Stimulated activated CD8-positive, alpha-beta memory T cell treated with anti-CD3 and anti-CD28 coated beads, Interleukin-7, amount 100 ng/mL, for 1 hour (primary cell): Measurements from ENCODE around the gene ACER3.
"Not testable (repeated sequence)": the region's sequence is repeated elsewhere in the genome, so short reads cannot be mapped to it uniquely, and the experiment has no call there.

Source experiments
- DNase-seq, 2 donors: peaks; one replicate each; pipeline ENCODE4 v3.0.0-alpha.2; 2020; ENCODE audit warnings: low read depth in 2 of 2

ACER3 gene

DNA sequence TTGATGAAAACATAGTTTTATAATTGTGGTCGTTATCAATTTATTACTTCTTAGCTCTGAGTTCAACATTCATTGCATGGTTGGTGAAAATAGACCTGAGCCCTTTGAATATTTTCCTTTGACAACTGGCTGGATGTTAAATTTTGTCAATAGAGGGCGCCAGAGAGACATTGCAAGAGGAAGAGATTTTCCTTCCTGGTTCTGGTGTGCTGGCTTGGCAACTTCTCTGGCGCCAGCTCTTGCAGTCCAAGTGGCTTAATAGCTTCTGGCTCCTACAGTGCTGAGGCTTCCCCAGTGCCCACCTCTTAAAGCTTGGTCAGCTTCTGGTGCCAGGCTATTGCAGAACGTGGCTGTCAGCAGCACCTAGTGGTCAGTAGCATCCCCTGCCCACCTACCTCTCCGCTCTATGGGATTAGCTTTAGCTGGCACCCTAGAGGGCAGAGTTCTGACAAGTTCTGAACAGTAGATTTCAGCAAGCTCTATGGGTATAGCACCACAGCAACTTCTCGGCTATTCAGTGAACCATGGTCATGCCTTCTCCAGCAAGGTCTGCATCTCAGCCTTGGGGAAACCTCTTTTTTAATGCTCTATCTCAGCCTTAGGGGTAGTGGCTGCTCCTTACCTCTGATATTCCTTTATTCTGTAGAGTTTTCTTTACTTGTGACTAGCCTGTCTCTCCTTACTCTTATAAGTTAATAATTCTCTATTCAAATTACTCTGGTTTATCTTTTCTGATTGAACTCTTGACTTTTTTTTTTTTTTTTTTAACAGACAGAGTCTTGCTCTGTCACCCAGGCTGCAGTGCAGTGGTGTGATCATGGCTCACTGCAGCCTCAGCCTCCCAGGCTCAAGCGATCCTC lies 59.4 kb downstream of the ACER3 start:
- DNase-seq = peak in 1 of 2 donors; percentile 23

- DNase-seq = no peak
These were observed 66.4 kb downstream of the ACER3 start for GRCh38 chr11:76927160-76927559.

GRCh38 chr11:76935042-76935441 lies 74.3 kb downstream of the ACER3 start:
- DNase-seq = no peak

GRCh38 chr11:76939219-76939631 lies 78.5 kb downstream of the ACER3 start:
- DNase-seq = no peak

- no peak for DNase-seq
These were observed 83.5 kb downstream of the ACER3 start for GRCh38 chr11:76944225-76944624.

DNA sequence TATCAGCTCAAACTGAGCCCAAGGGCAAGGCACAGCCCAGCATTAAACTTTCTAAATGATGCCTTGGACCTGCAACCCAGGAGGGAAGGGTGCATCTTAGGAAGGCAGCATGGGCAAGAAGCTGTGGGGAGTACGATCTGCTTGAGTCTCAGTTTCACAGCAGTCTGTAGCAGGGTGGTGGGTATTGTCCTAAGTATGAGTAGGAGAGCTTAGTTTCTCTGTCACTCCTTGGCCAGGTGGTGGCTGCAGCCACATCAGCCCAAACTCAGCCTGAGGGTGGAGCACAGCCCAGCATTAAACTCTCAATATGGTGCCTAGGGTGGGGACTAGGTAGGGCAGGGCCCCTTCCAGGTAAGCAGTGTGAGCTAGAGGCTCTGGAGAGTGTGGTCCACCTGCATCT lies 85.5 kb downstream of the ACER3 start:
- no peak for DNase-seq

DNA sequence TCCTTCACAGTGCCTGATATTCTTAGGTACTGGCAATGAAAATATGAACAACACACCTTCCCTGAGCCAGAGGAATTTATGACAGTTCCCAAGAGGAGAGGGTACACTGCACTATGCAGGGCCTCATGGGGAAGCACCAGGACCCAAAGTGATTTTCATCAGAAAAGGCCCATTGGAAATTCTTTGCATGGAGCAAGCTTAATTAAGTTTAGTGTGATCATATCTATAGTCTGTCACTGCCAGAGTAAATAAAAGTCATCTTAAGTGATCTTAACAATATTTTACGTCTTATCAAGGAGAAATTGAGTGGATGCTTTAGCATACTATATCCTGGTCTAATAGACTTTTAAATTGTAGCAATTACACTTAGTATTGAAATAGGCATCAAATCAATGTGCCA lies 86.5 kb downstream of the ACER3 start:
- DNase-seq = no peak

DNA sequence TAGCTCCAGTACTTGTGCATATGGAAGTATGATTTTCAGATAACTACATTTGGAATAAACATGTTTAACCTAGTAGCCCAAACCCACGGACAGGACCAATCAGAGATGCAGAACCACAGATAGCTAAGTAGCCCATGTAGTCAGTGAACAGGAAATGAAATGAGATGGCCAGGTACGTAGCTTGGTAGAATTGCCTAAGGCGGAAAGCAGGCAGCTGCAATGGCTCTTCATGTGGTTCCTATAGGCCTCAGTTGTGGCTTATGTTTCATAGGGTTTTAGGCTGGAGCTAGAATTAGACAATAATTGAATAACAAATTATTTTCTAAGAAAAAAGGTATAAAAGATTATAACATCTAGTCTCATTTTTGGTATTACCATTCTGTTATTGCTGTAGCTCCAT lies 87.1 kb downstream of the ACER3 start:
- DNase-seq = no peak

DNA sequence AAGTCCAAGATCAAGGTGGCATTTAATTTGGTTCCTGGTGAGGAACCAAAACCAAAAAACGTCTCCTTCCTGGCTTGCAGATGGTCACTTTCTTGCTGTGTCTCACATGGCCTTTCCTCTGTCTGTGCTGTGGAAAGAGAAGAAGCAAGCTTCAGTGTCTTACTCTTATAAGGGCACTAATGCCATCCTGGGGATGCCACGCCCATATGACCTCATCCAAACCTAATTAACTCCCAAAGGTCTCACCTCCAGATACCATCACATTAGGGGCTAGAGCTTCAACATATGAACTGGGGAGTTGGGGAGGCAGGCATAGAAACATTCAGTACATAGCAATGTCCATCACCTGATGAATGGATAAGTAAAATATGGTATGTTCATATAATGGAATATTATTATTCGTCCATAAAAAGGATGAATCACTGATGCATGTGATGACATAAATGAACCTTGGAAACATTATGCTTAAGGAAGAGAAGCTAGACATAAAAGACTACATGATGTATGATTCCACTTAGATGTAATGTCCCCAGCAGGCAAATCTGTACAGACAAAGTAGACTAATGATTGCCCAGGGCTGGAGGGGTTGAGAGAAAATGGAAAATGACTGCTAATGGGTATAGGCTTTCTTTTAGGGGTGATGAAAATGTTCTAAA lies 94.9 kb downstream of the ACER3 start:
- no peak for DNase-seq

GRCh38 chr11:76962583-76963416 lies 102.1 kb downstream of the ACER3 start:
- no peak for DNase-seq

DNA sequence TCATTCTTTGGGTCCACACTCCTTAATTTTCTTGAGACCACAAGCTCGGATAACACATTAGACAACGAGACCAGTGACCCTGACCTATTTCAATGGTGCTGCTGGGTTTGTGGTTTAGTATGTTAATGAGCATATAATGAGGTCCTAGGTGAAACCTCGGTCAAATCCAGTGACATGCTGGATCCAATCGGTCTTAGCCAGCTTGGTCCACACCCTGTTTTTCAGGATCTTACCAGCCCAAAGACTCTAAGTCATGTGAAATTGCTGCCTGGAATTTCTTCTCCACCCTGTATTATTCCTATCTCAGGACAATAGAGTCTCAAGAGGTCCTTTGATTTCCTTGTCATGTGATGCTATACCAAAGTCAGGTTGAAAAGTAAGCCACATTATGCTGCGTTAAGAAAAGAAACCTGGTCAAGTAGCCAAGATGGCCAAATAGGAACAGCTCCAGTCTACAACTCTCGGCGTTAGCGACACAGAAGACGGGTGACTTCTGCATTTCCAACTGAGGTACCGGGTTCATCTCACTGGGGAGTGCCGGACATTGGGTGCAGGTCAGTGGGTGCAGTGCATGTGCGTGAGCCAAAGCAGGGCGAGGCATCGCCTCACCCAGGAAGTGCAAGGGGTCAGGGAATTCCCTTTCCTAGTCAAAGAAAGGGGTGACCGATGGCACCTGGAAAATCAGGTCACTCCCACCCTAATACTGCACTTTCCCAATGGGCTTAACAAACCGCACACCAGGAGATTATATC lies 102.9 kb downstream of the ACER3 start:
- DNase-seq = not testable (repeated sequence)

DNA sequence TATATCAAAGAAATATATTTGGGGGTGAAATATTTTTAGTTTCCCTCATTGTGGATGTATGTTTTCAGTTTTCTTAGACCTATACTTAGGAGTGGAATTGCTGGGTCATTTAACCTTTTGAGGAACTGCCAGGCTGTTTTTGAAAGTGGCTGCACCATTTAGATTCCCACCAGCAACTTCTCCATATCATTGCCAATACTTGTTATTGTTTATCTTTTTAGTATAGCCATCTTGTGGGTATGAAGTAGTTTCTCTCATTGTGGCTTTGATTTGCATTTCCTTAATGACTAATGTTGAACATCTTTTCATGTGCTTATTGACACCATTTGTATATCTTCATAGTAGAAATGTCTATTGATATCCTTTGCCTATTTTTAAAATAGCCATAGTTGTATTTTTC lies 111.3 kb downstream of the ACER3 start:
- DNase-seq = no peak

DNA sequence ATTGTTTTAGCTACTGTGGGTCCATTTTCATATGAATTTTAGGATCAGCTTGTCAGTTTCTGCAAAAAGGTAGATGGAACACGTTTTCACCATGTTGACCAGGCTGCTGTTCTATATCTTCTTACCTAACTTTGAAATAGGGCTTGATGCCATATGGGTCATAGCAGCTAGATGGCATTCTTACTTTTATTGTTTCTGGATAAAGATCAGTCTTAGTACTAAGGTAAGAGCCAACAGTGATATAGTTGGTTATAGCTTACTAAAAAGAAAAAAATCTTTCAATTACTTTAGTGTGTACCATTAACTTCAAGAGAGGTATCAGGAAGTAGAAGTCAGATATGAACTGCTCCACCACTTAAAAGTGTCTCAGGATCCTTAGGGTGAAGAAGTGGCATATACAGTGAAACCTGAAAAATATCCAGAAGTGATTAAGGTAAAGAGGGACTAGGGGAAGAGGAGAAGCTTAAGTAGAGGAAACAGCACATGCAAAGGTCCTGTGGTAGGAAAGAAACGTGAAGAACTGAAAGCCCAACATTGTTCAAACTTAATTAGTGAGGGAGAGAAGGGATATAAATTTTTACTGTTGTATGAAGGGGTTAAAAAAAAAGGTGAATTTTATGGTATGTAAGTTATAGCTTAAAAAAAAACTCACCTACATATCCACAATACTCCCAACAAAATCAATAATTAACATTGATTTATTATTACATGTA lies 113.6 kb downstream of the ACER3 start:
- DNase-seq = no peak

DNA sequence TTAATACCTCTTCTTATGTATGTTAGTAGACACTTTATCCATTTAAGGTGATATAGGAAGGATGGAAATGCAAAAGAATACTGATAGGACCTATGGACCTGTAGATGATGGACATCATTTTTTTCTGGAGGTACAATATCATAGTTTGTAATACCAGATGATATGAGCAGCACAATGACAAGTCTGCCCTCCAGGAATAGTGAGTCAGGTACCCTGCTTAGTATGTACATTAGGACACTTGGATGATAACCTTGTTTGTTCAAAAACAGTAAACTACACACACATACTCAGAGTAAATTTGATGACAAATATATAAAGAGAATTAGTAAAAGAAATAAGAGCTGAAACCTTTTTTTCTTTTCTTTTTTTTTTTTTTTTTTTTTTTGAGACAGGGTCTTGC lies 114.8 kb downstream of the ACER3 start:
- DNase-seq = no peak

DNA sequence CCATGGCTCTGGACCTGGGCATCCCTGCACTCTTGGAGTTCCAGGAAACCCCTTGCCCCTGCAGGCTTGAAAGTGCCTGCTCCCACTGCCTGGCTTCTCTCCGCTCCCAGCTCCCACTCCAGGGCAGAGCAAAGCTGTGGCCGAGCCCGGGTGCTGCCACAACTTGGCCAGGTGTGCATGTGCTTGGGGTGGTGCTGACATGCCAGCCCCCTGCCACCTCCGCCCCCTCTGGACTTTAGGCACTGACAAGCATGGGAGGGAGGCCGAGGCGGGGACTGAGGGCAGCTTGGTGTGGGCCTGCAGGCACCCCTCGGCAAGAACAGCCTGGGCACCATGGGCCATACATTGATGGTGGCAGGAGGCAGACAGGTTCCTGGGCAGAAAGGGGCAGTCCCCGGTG lies 117.1 kb downstream of the ACER3 start:
- DNase-seq = no peak

- no peak for DNase-seq
These were observed 117.5 kb downstream of the ACER3 start for GRCh38 chr11:76978239-76978638.

DNA sequence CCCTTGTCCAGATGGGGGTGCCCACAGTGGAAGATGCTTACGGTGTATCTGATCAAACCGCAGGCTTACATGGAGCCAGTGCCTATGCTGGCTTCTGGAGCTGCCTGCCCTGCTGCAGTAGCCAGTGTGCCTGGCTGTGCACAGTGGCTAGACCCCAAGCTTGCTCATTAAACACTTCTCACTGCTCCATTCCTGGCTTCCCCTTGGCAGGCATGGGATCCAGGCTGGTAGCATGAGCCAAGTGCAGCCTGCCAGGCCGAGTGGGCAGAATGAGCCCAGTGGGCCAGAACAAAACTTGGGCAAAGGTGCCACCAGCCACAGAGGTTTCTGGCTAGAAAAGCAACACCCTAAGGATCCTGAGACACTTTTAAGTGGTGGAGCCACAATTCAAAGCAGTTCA lies 118.1 kb downstream of the ACER3 start:
- DNase-seq = no peak

GRCh38 chr11:76980196-76980595 lies 119.5 kb downstream of the ACER3 start:
- DNase-seq = no peak

DNA sequence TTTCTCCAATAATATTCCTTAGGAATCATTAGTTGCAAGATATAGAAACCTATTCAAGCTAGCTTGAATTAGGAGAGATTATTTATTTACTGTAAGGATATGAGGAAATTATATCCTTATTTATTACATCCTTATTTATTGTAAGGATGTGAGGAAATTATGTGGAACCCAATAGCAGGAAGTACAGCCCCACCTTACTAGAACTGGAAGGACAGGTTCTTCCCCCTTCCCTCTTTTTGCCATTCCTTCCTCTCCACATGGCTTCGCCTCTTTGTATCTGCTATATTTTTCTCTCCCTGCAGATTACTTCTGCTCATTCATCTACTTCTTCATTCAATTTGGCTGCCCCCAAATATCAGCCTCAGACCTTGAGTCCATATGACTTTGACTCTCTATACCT lies 124.0 kb downstream of the ACER3 start:
- no peak for DNase-seq

- no peak for DNase-seq
These were observed 126.5 kb downstream of the ACER3 start for GRCh38 chr11:76987203-76987602.

DNA sequence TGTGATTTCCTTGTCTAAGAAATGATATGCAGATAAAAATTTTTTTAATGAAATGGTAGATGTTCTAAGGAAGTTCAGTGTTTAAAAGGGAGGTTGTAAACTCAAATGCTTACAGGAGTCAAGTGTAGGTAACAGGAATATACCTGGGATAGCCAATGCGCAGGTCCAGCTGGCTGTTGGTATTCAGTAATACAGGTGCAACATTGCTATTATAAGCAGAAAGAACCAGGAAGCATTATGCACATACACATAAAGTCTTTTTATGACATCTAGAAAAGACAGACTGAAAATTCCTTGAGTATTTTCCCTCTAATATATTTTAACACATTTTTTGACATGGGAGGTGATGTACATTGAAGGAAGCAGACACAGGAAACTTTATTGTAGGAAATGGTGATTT lies 129.9 kb downstream of the ACER3 start:
- no peak for DNase-seq
